ENCODE data around the gene NR6A1. TPM values are rescaled to one million over a fixed set of nuclear protein-coding genes. Genes with fewer than 3 reads are reported as not detected.

Gene NR6A1
- total RNA-seq, 1 experiment from 2014 or later: 164 TPM

DNA sequence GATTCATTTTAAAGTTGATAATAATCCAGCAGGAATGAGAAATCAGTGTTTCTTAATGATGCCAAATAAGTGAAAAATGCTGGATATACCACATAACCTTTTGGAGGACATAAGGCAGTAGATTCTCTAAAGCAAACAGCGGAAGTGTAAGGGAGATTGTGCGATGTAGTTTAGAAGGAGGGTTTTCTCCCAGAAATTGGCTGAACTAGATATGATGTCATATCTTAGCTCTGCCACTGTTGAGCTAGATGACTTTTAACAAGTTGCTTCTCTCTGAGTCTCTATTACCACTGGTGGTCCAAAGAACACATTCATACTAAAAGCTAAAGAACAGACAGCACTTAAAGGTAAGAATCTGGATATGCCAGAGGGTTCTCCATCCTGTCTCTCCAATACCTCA is 107.0 kb downstream of the NR6A1 start:
- peaks cover 25% of the 10 kb centered on the region for H3K4me1 Mint-ChIP-seq
- no peak overlapping the region for H3K27ac Mint-ChIP-seq
- H3K27me3 Mint-ChIP-seq (ENCODE audit: low read depth): no peaks in the 10 kb centered on the region
- no peak overlapping the region for H3K4me3 Mint-ChIP-seq
- ChIA-PET CTCF (interaction anchor here (1.0 to 1.1 kb wide), 2 partner anchors 47 to 49 kb away, joined by 3 to 5 read pairs; no protein-coding TSS in a partner anchor), POLR2A (no interaction called here)
- H3K9me3 Mint-ChIP-seq: no peaks in the 10 kb centered on the region
- DNase-seq (ENCODE audit: low spot score): no peak
- TF ChIP-seq ELF4 (CRISPR knock-in tag; IDR thresholded peaks at IDR 0.05; ENCODE audit: low read depth) (no peak), IRF2 (CRISPR knock-in tag; IDR thresholded peaks at IDR 0.05; ENCODE audit: borderline replicate concordance, low read depth) (no peak), JUN (CRISPR knock-in tag; IDR thresholded peaks at IDR 0.05) (no peak), SOX15 (CRISPR knock-in tag; IDR thresholded peaks at IDR 0.05) (no peak), OVOL2 (CRISPR knock-in tag; IDR thresholded peaks at IDR 0.05; ENCODE audit: borderline replicate concordance) (no peak), FOXP1 (CRISPR knock-in tag; IDR thresholded peaks at IDR 0.05; ENCODE audit: borderline replicate concordance) (no peak), TEAD1 (CRISPR knock-in tag; IDR thresholded peaks at IDR 0.05) (no peak), FOXJ3 (CRISPR knock-in tag; IDR thresholded peaks at IDR 0.05; ENCODE audit: borderline replicate concordance) (no peak)
- TF ChIP-seq, protein P1, sequence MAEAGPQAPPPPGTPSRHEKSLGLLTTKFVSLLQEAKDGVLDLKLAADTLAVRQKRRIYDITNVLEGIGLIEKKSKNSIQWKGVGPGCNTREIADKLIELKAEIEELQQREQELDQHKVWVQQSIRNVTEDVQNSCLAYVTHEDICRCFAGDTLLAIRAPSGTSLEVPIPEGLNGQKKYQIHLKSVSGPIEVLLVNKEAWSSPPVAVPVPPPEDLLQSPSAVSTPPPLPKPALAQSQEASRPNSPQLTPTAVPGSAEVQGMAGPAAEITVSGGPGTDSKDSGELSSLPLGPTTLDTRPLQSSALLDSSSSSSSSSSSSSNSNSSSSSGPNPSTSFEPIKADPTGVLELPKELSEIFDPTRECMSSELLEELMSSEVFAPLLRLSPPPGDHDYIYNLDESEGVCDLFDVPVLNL (CRISPR knock-in tag; IDR thresholded peaks at IDR 0.05; ENCODE audit: borderline replicate concordance, low read depth): no peak
- TF ChIP-seq, protein P2, sequence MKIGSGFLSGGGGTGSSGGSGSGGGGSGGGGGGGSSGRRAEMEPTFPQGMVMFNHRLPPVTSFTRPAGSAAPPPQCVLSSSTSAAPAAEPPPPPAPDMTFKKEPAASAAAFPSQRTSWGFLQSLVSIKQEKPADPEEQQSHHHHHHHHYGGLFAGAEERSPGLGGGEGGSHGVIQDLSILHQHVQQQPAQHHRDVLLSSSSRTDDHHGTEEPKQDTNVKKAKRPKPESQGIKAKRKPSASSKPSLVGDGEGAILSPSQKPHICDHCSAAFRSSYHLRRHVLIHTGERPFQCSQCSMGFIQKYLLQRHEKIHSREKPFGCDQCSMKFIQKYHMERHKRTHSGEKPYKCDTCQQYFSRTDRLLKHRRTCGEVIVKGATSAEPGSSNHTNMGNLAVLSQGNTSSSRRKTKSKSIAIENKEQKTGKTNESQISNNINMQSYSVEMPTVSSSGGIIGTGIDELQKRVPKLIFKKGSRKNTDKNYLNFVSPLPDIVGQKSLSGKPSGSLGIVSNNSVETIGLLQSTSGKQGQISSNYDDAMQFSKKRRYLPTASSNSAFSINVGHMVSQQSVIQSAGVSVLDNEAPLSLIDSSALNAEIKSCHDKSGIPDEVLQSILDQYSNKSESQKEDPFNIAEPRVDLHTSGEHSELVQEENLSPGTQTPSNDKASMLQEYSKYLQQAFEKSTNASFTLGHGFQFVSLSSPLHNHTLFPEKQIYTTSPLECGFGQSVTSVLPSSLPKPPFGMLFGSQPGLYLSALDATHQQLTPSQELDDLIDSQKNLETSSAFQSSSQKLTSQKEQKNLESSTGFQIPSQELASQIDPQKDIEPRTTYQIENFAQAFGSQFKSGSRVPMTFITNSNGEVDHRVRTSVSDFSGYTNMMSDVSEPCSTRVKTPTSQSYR (CRISPR knock-in tag; IDR thresholded peaks at IDR 0.05): no peak
- TF ChIP-seq, protein P3, sequence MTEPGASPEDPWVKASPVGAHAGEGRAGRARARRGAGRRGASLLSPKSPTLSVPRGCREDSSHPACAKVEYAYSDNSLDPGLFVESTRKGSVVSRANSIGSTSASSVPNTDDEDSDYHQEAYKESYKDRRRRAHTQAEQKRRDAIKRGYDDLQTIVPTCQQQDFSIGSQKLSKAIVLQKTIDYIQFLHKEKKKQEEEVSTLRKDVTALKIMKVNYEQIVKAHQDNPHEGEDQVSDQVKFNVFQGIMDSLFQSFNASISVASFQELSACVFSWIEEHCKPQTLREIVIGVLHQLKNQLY (CRISPR knock-in tag; IDR thresholded peaks at IDR 0.05): no peak
- TF ChIP-seq, protein P4, sequence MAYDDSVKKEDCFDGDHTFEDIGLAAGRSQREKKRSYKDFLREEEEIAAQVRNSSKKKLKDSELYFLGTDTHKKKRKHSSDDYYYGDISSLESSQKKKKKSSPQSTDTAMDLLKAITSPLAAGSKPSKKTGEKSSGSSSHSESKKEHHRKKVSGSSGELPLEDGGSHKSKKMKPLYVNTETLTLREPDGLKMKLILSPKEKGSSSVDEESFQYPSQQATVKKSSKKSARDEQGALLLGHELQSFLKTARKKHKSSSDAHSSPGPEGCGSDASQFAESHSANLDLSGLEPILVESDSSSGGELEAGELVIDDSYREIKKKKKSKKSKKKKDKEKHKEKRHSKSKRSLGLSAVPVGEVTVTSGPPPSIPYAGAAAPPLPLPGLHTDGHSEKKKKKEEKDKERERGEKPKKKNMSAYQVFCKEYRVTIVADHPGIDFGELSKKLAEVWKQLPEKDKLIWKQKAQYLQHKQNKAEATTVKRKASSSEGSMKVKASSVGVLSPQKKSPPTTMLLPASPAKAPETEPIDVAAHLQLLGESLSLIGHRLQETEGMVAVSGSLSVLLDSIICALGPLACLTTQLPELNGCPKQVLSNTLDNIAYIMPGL (CRISPR knock-in tag; IDR thresholded peaks at IDR 0.05): no peak
- TF ChIP-seq, protein P5, sequence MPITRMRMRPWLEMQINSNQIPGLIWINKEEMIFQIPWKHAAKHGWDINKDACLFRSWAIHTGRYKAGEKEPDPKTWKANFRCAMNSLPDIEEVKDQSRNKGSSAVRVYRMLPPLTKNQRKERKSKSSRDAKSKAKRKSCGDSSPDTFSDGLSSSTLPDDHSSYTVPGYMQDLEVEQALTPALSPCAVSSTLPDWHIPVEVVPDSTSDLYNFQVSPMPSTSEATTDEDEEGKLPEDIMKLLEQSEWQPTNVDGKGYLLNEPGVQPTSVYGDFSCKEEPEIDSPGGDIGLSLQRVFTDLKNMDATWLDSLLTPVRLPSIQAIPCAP (CRISPR knock-in tag; IDR thresholded peaks at IDR 0.05): no peak
- TF ChIP-seq, protein P6, sequence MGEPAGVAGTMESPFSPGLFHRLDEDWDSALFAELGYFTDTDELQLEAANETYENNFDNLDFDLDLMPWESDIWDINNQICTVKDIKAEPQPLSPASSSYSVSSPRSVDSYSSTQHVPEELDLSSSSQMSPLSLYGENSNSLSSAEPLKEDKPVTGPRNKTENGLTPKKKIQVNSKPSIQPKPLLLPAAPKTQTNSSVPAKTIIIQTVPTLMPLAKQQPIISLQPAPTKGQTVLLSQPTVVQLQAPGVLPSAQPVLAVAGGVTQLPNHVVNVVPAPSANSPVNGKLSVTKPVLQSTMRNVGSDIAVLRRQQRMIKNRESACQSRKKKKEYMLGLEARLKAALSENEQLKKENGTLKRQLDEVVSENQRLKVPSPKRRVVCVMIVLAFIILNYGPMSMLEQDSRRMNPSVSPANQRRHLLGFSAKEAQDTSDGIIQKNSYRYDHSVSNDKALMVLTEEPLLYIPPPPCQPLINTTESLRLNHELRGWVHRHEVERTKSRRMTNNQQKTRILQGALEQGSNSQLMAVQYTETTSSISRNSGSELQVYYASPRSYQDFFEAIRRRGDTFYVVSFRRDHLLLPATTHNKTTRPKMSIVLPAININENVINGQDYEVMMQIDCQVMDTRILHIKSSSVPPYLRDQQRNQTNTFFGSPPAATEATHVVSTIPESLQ (CRISPR knock-in tag; IDR thresholded peaks at IDR 0.05): no peak
- TF ChIP-seq, protein P7, sequence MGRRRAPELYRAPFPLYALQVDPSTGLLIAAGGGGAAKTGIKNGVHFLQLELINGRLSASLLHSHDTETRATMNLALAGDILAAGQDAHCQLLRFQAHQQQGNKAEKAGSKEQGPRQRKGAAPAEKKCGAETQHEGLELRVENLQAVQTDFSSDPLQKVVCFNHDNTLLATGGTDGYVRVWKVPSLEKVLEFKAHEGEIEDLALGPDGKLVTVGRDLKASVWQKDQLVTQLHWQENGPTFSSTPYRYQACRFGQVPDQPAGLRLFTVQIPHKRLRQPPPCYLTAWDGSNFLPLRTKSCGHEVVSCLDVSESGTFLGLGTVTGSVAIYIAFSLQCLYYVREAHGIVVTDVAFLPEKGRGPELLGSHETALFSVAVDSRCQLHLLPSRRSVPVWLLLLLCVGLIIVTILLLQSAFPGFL (CRISPR knock-in tag; IDR thresholded peaks at IDR 0.05; ENCODE audit: borderline replicate concordance): no peak
- TF ChIP-seq, protein P8, sequence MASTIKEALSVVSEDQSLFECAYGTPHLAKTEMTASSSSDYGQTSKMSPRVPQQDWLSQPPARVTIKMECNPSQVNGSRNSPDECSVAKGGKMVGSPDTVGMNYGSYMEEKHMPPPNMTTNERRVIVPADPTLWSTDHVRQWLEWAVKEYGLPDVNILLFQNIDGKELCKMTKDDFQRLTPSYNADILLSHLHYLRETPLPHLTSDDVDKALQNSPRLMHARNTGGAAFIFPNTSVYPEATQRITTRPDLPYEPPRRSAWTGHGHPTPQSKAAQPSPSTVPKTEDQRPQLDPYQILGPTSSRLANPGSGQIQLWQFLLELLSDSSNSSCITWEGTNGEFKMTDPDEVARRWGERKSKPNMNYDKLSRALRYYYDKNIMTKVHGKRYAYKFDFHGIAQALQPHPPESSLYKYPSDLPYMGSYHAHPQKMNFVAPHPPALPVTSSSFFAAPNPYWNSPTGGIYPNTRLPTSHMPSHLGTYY (CRISPR knock-in tag; IDR thresholded peaks at IDR 0.05): no peak
- no peaks in the 10 kb centered on the region for H3K36me3 Mint-ChIP-seq
- ATAC-seq: no peak

Measured in WTC11 (cell line).